Ascending aorta (tissue), 2 donors: Measurements from ENCODE around the gene SKP1. TPM values are rescaled to one million over a fixed set of nuclear protein-coding genes. Genes with fewer than 3 reads are reported as not detected.

Experiments used
- DNase-seq, 2 donors: peaks; one replicate each; pipeline ENCODE4 v3.0.0-alpha.2; 2019; ENCODE audit warnings: low spot score in 2 of 2
- H3K27ac ChIP-seq, 2 donors: fragments of 200-600 bp; sonication (generic); one replicate each; pipeline ENCODE4 v1.5.1; 2016 to 2017; ENCODE audit warnings: mild to moderate bottlenecking in 1 of 2
- H3K27me3 ChIP-seq: fragments of 200-600 bp; sonication (generic); one replicate; pipeline ENCODE4 v1.5.1; 2017
- H3K36me3 ChIP-seq, 2 donors: fragments of 200-600 bp; sonication (generic); one replicate each; pipeline ENCODE4 v1.5.1; 2016
- H3K4me1 ChIP-seq, 2 donors: fragments of 200-600 bp; sonication (generic); one replicate each; pipeline ENCODE4 v1.5.1; 2016 to 2017; ENCODE audit warnings: mild to moderate bottlenecking in 1 of 2
- H3K4me3 ChIP-seq, 2 donors: fragments of 200-600 bp; sonication (generic); one replicate each; pipeline ENCODE4 v1.5.1; 2016 to 2017; ENCODE audit warnings: mild to moderate bottlenecking in 1 of 2
- H3K9me3 ChIP-seq, 2 donors: fragments of 200-600 bp; sonication (generic); one replicate each; pipeline ENCODE4 v1.5.1; 2016
- CTCF ChIP-seq, 3 experiments: fragments of 200-600 bp in 2 of 3; fragments of 450-650 bp in 1 of 3; sonication (generic) in 2 of 3; IDR thresholded peaks; one replicate each; pipeline ENCODE4 v1.5.1; 2016 to 2019; ENCODE audit warnings: antibody characterized with exemption in 3 of 3, mild to moderate bottlenecking in 1 of 3, moderate library complexity in 1 of 3
- intact Hi-C: fragments of 100-400 bp; cut with DNase I; formaldehyde crosslinking; loops from one replicate; pipeline ENCODE4 v1.15.1; 2023
- total RNA-seq: library from RNA; depleted of rRNA; stranded (reverse); fragments of >200 nt; gene quantifications from one replicate; pipeline ENCODE4 v1.1.0, GENCODE V29; 2016

The SKP1 gene
- total RNA-seq, 1 donor from 2014 or later = 144 TPM

GRCh38 chr5:134129411-134130238 is 47.1 kb downstream of the SKP1 start:
- Histone ChIP-seq H3K9me3 (no peaks in the 10 kb centered on the region), H3K4me1 (peaks cover 9 to 28% of the 10 kb centered on the region in 2 donors), H3K27ac (no peak overlapping the region), H3K36me3 (peaks cover 13 to 27% of the 10 kb centered on the region in 2 donors), H3K4me3 (no peak overlapping the region), H3K27me3 (no peaks in the 10 kb centered on the region)
- intact Hi-C loops = loop anchor here (5.0 kb wide), 1 partner anchor 72 kb away; no protein-coding TSS in a partner anchor
- TF ChIP-seq CTCF (IDR thresholded peaks at IDR 0.05) = no peak
- DNase-seq = no peak

- Histone ChIP-seq H3K9me3 (no peaks in the 10 kb centered on the region), H3K4me1 (peaks cover 10 to 33% of the 10 kb centered on the region in 2 donors), H3K36me3 (peaks cover 6 to 17% of the 10 kb centered on the region in 2 donors), H3K27me3 (no peaks in the 10 kb centered on the region), H3K4me3 (no peak overlapping the region), H3K27ac (no peak overlapping the region)
- intact Hi-C loops = loop anchor here (5.0 kb wide), 1 partner anchor 71 kb away; no protein-coding TSS in a partner anchor
- no peak for DNase-seq
- no peak for TF ChIP-seq CTCF (IDR thresholded peaks at IDR 0.05)
Measured at GRCh38 chr5:134128648-134128995, 48.1 kb downstream of the SKP1 start.

GRCh38 chr5:134127988-134128647 is 48.6 kb downstream of the SKP1 start:
- no peaks in the 10 kb centered on the region for H3K27me3 ChIP-seq
- intact Hi-C loops = loop anchor here (5.0 kb wide), 1 partner anchor 71 kb away; no protein-coding TSS in a partner anchor
- H3K27ac ChIP-seq = peak overlapping the region in 1 of 2 donors; percentile 25
- peaks cover 6 to 13% of the 10 kb centered on the region in 2 donors for H3K36me3 ChIP-seq
- peak overlapping the region; percentile 4 to 28 for H3K4me3 ChIP-seq
- no peaks in the 10 kb centered on the region for H3K9me3 ChIP-seq
- peaks cover 10 to 33% of the 10 kb centered on the region in 2 donors for H3K4me1 ChIP-seq
- no peak for TF ChIP-seq CTCF (IDR thresholded peaks at IDR 0.05)
- DNase-seq = no peak

GRCh38 chr5:134127376-134127861 is 49.3 kb downstream of the SKP1 start:
- no peak for DNase-seq
- H3K4me3 ChIP-seq = peak overlapping the region; percentile 4 to 28
- intact Hi-C loops = loop anchor here (5.0 kb wide), 1 partner anchor 70 kb away; no protein-coding TSS in a partner anchor

More at GRCh38 chr5:134127376-134127861, 49.3 kb downstream of the SKP1 start:
- Histone ChIP-seq H3K4me1 (peaks cover 10 to 33% of the 10 kb centered on the region in 2 donors), H3K9me3 (no peaks in the 10 kb centered on the region), H3K36me3 (peaks cover 6 to 12% of the 10 kb centered on the region in 2 donors), H3K27ac (peak overlapping the region in 1 of 2 donors; percentile 25), H3K27me3 (no peaks in the 10 kb centered on the region)
- no peak for TF ChIP-seq CTCF (IDR thresholded peaks at IDR 0.05)
